GM21515 (cell line): ENCODE results near the gene ZNF813.
A peak's percentile ranks its signal among the peaks of the same experiment; 100 is the strongest.
"Not testable (repeated sequence)": the region's sequence is repeated elsewhere in the genome, so short reads cannot be mapped to it uniquely, and the experiment has no call there.

ENCODE experiments used
- ATAC-seq: cut with Tn5 transposase; IDR thresholded peaks from one replicate; pipeline ENCODE4 v1.9.1; 2021; ENCODE audit not compliant: unreplicated experiment

ZNF813 gene

DNA sequence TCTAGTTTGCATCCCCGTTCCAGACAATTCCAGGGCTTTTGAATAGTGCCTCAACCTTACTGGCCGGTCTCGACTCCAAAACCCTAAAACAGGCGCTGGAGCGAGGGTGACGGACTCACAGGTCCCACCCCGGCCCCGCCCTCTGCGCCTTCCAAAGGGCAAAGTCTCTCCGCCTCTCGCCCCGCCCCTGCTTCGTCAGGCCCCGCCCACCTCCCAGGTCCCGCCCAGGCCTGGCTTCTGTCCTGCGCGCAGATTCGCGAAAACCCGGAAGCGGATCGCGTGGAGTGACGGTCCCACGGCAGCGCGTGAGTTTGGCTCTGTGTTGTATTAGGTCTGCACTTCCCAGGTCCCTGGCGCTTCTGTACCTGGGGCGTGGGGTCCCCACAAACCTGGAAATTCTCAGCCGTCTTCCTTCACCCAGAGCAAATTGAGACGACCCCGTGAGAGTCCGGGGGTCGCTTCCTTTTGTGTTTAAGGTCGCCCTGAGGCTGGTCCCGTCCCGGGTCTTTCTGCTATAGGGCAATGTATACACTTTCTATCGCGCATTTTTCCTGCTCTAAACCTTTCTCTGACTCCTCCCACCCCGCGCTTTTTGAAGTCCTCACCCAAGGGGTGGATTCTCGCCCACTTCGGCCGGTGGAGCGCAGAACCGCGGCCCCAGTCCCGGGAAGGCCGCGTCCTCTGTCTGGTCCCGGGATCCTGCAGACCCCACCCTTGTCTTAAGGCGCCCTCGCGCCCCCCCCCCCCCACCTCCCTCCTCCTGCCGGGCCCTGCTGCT lies at the start of gene ZNF813:
Gene ZNF813 (plus strand): TSS at position 249 of the 778 bp plus-strand sequence. CDS start 16,090 bp downstream, outside the sequence.
- ATAC-seq, result peak; percentile 85

GRCh38 chr19:53420520-53421315 lies 46.8 kb upstream of the ZNF813 start:
- ATAC-seq, result not testable (repeated sequence)

DNA sequence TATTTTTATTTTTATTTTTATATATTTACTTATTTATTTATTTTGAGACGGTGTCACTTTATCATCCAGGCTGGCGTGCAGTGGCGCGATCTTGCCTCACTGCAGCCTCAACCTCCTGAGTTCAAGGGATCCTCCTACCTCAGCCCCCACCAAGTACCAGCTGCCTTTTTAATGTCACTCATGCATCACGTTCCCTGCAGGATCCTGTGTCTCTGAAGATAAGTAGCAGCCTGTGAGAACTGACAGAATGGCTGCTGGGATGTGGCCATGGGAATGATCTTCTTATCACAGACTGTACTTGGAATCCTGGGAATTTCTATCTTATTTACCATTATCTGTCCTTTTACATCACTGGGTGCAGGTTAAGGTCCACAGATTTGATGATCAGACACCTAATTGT lies 45.0 kb upstream of the ZNF813 start:
- ATAC-seq, result no peak

GRCh38 chr19:53423074-53423473 lies 44.5 kb upstream of the ZNF813 start:
- ATAC-seq, result not testable (repeated sequence)

GRCh38 chr19:53423680-53424079 lies 43.9 kb upstream of the ZNF813 start:
- ATAC-seq, result not testable (repeated sequence)

DNA sequence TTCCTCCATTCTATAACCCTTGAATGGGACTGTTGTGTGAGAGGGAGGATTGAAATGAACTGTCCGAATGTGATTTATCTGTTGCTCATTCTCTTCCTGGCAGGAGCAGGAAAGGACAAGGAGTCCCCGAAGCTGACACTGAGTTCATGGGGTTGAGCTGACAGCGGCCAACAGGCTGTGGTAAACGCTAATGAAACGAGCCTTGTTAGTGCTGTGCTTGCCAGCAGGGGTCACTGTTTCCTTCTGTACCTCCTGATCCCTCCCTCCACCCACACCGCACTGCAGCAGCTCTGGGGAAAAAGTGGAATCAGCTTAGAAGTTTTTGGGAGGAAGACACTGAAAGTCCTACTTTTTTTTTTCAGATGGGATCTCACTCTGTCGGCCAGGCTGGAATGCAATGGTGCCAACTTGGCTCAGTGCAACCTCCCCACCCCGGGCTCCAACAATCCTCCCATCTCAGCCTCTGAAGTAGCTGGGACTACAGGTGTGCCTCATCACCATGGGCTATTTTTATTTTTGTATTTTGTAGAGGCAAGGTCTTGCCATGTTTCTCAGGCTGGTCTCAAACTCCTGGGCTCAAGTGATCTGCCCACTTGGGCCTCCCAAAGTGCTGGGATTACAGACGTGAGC lies 42.5 kb upstream of the ZNF813 start:
- no peak for ATAC-seq

GRCh38 chr19:53431399-53432087 lies 36.0 kb upstream of the ZNF813 start, which contains the start of gene ZNF761:
Gene ZNF761, plus strand, starts transcription at chr19:53431984. Its CDS starts 15,285 bp downstream, at chr19:53447269.
- peak; percentile 93 for ATAC-seq

GRCh38 chr19:53432088-53432661 lies 35.4 kb upstream of the ZNF813 start:
- peak; percentile 25 for ATAC-seq

- not testable (repeated sequence) for ATAC-seq
These were observed 23.7 kb upstream of the ZNF813 start for GRCh38 chr19:53443809-53444208.

DNA sequence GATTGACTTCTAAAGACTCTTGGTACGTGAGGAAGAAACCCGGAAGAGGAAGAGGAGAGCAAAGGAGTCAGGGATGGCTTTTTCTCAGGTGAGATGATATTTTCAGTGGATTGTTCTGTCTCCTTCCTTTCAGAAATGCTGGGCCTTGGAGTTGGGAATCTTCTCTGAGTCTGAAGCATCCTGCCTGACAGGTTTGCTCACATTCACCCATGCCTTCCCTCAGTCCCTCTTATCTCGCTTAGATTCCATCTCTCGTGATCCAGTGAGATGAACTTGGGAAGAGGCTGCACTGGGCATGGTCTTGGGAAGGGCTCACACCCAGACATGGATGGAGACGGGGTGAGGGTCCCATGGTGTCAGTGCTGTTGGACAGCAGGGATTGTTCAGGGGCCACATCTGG lies 20.3 kb upstream of the ZNF813 start:
- ATAC-seq, result not testable (repeated sequence)

GRCh38 chr19:53455828-53456227 lies 11.7 kb upstream of the ZNF813 start:
- no peak for ATAC-seq

- not testable (repeated sequence) for ATAC-seq
These were observed 7.3 kb upstream of the ZNF813 start for GRCh38 chr19:53460131-53460721.

- no peak for ATAC-seq
These were observed 5.7 kb upstream of the ZNF813 start for GRCh38 chr19:53461866-53462265.

GRCh38 chr19:53462861-53463260 lies 4.7 kb upstream of the ZNF813 start:
- ATAC-seq, result no peak

GRCh38 chr19:53463263-53463662 lies 4.3 kb upstream of the ZNF813 start:
- no peak for ATAC-seq

DNA sequence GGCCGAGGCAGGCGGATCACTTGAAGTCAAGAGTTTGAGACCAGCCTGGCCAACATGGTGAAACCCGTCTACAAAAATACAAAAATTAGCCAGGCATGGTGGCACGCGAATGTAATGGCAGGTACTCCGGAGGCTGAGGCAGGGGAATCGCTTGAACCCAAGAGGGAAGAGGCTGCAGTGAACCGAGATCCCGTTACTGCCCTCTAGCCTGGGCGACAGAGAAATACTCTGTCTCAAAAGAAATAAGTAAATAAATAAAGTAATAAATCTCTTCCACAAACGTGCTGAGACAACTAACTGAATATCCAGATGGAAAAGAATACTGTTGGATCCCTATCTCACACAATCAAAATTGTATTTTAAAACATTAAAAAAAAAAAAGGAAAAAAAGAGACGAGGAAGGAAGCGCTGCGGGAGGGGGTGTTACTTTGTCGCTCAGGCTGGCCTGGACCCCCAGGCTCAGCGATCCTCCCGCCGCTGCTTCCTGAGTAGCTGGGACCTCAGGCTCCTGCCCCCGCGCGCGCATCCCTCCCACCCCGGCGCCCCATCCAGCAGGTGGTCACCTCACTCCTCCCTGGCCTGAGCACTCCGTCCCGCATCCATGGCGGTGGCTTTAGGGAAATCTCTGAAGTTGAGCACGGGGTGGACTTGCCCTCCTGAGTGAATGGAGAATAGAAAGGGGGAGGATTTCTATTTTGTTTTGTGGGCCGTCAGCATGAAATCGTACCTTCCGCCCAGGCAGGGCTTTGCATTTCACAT lies 628 bp upstream of the ZNF813 start:
- peak; percentile 7 for ATAC-seq

- not testable (repeated sequence) for ATAC-seq
These were observed 1.1 kb downstream of the ZNF813 start for GRCh38 chr19:53468628-53469027.

GRCh38 chr19:53471916-53472315 lies 4.4 kb downstream of the ZNF813 start:
- no peak for ATAC-seq

DNA sequence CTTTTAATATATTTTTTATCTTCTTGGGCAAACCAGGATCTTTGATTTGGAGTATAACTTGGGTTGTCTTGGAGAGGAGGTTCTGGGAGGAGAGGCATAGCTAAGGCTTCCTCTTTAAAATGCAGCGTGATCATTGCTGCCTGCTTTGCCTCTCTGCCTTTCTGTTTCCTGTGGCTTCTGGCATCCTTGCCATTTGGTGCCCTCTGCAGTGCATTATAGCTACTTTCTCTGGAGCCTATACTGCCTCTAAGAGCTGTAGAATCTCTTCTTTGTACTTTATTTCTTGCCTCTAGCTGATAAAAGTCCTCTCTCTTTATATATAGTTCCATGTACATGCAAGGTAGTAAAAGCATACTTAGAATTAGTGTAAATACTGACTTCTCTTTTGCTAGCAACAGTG lies 7.3 kb downstream of the ZNF813 start:
- not testable (repeated sequence) for ATAC-seq
